ENCODE measurements around the gene RELL2. TPM values are rescaled to one million over a fixed set of nuclear protein-coding genes. Genes with fewer than 3 reads are reported as not detected.

Gene RELL2
- total and polyA plus RNA-seq, 4 donors, result 1.2 to 6.9 (median 6.2) TPM

DNA sequence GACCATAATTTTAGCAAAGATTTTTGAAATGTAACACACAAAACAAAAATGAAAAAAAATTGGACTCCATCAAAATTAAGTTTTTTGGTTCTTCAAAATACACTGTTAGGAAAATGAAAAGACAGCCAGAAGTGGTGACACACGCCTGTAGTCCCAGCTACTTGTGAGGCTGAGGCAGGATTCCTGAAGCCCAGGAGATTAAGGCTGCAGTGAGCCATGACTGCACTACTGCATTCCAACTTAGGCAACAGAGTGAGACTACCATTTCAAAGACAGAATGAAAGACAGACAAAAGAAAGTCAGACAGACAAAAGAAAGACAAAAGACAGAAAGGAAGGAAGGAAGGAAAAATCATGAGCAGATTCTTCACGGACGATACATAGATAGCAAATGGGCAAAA lies 25.5 kb upstream of the RELL2 start:
- 60 to 73% methylated on average over 3 of the region's 3 CpGs for WGBS, 2 donors
- no peak for DNase-seq
- Histone ChIP-seq H3K4me1 (ENCODE audit: control insufficient read depth in 5 of 5, insufficient read depth in 5 of 5, low read length in 5 of 5) (peaks cover 0 to 17% (median 5%) of the 10 kb centered on the region in 5 donors), H3K27me3 (ENCODE audit: control insufficient read depth in 3 of 3, insufficient read depth in 3 of 3, low read length in 2 of 3) (no peaks in the 10 kb centered on the region), H3K4me3 (no peak overlapping the region), H3K27ac (ENCODE audit: low read depth in 1 of 2, low read length in 1 of 2) (no peak overlapping the region), H3K9ac (ENCODE audit: insufficient read depth in 1 of 2, low read length in 2 of 2) (no peak overlapping the region), H3K36me3 (ENCODE audit: control insufficient read depth in 4 of 4, insufficient read depth in 4 of 4, low read length in 4 of 4) (no peaks in the 10 kb centered on the region), H3K9me3 (ENCODE audit: control insufficient read depth in 4 of 4, insufficient read depth in 3 of 4, low read length in 3 of 4) (no peaks in the 10 kb centered on the region)
- no peak for ATAC-seq (ENCODE audit: insufficient read depth, low FRiP score)
- no peak for TF ChIP-seq CTCF (IDR thresholded peaks at IDR 0.05; ENCODE audit: control extremely low read depth, extremely low read depth)

- ATAC-seq (ENCODE audit: insufficient read depth, low FRiP score), result no peak
- peaks cover 0 to 20% (median 13%) of the 10 kb centered on the region in 5 donors for H3K4me1 ChIP-seq (ENCODE audit: control insufficient read depth in 5 of 5, insufficient read depth in 5 of 5, low read length in 5 of 5)
- H3K36me3 ChIP-seq (ENCODE audit: control insufficient read depth in 4 of 4, insufficient read depth in 4 of 4, low read length in 4 of 4), result no peaks in the 10 kb centered on the region
- no peaks in the 10 kb centered on the region for H3K9me3 ChIP-seq (ENCODE audit: control insufficient read depth in 4 of 4, insufficient read depth in 3 of 4, low read length in 3 of 4)
- no peak overlapping the region for H3K9ac ChIP-seq (ENCODE audit: insufficient read depth in 1 of 2, low read length in 2 of 2)
- no peak overlapping the region for H3K27ac ChIP-seq (ENCODE audit: low read depth in 1 of 2, low read length in 1 of 2)
- no peak for TF ChIP-seq CTCF (IDR thresholded peaks at IDR 0.05; ENCODE audit: control extremely low read depth, extremely low read depth)
- no peak overlapping the region for H3K4me3 ChIP-seq
- H3K27me3 ChIP-seq (ENCODE audit: control insufficient read depth in 3 of 3, insufficient read depth in 3 of 3, low read length in 2 of 3), result no peaks in the 10 kb centered on the region
- no peak for DNase-seq
Observed at GRCh38 chr5:141613344-141613743, 23.5 kb upstream of the RELL2 start.

GRCh38 chr5:141615991-141616720 lies 20.6 kb upstream of the RELL2 start:
- no peak overlapping the region for H3K4me3 ChIP-seq

More at GRCh38 chr5:141615991-141616720, 20.6 kb upstream of the RELL2 start:
- 61 to 66% methylated on average over 9 of the region's 9 CpGs for WGBS, 2 donors
- H3K27me3 ChIP-seq (ENCODE audit: control insufficient read depth in 3 of 3, insufficient read depth in 3 of 3, low read length in 2 of 3), result no peaks in the 10 kb centered on the region
- peaks cover 3 to 5% (median 3%) of the 10 kb centered on the region in 4 donors for H3K36me3 ChIP-seq (ENCODE audit: control insufficient read depth in 4 of 4, insufficient read depth in 4 of 4, low read length in 4 of 4)
- ATAC-seq (ENCODE audit: insufficient read depth, low FRiP score) (no peak), DNase-seq (no peak)
- H3K9me3 ChIP-seq (ENCODE audit: control insufficient read depth in 4 of 4, insufficient read depth in 3 of 4, low read length in 3 of 4), result no peaks in the 10 kb centered on the region
- H3K9ac ChIP-seq (ENCODE audit: insufficient read depth in 1 of 2, low read length in 2 of 2), result no peak overlapping the region
- no peak for TF ChIP-seq CTCF (IDR thresholded peaks at IDR 0.05; ENCODE audit: control extremely low read depth, extremely low read depth)
- H3K4me1 ChIP-seq (ENCODE audit: control insufficient read depth in 5 of 5, insufficient read depth in 5 of 5, low read length in 5 of 5), result peaks cover 0 to 19% (median 11%) of the 10 kb centered on the region in 5 donors
- no peak overlapping the region for H3K27ac ChIP-seq (ENCODE audit: low read depth in 1 of 2, low read length in 1 of 2)

Data from lung (tissue), 12 donors.